HCT116 (cell line): ENCODE results near the gene DCUN1D2. TPM values are rescaled to one million over a fixed set of nuclear protein-coding genes. Genes with fewer than 3 reads are reported as not detected.

Experiments
- ATAC-seq: fragments of 200-7000 bp; cut with Tn5 transposase; 2 replicates; pipeline ENCODE4 v1.9.1; 2020; ENCODE audit warnings: mild to moderate bottlenecking, moderate library complexity
- BruUV-seq: library from RNA; stranded (reverse); fragments of 400-500 nt; replicated peaks from 2 replicates; lab custom pipeline; 2021; lab: Mats Ljungman, UMichigan
- CTCF ChIA-PET: fragments of 300-600 bp; sonication (Branson Sonifier 250); formaldehyde crosslinking; loops from one replicate; lab custom pipeline; 2021; ENCODE audit warnings: antibody characterized with exemption; lab: Charles Lee
- POLR2A ChIA-PET: fragments of 300-600, 350-600 bp; sonication (Branson Sonifier 250); formaldehyde crosslinking; loops from one replicate; lab custom pipeline; 2021; ENCODE audit warnings: antibody characterized with exemption; lab: Charles Lee
- RAD21 ChIA-PET, 2 experiments: fragments of 300-600 bp; sonication (Branson Sonifier 250); formaldehyde crosslinking; loops; one replicate each; lab custom pipeline; 2023; ENCODE audit warnings: low total read pairs in 2 of 2; ENCODE audit not compliant: uncharacterized antibody in 2 of 2, unreplicated experiment in 2 of 2, low non-redundant PET in 1 of 2; lab: Charles Lee
- DNase-seq: peaks from one replicate; pipeline ENCODE4 v3.0.0-alpha.2; 2010; ENCODE audit warnings: low read depth, low spot score
- H2AFZ ChIP-seq: fragments of 200-600 bp; shearing (Covaris generic), sonication (generic); 2 replicates; pipeline ENCODE4 v1.6.1; 2017; ENCODE audit warnings: low read depth, mixed run types, mixed read lengths, antibody characterized with exemption, low read length; ENCODE audit not compliant: poor library complexity, severe bottlenecking
- H3K27ac ChIP-seq: 2 replicates; pipeline ENCODE4 v1.5.1; 2012; ENCODE audit warnings: low read depth, low read length
- H3K27me3 ChIP-seq: fragments of 200-600 bp; sonication (generic); 2 replicates; pipeline ENCODE4 v1.6.1; 2016; ENCODE audit warnings: mixed run types, low read length, mixed read lengths; ENCODE audit not compliant: insufficient read depth
- H3K36me3 ChIP-seq, 2 experiments: fragments of 200-500 bp in 1 of 2; fragments of 200-600 bp in 1 of 2; sonication (Bioruptor generic) in 1 of 2; sonication (generic) in 1 of 2; 2 replicates each; pipeline versions ENCODE4 v1.5.1 to v1.6.1; 2014 to 2016; ENCODE audit warnings: low read length in 2 of 2, inconsistent platforms in 1 of 2, mixed read lengths in 1 of 2, mixed run types in 1 of 2; ENCODE audit not compliant: insufficient read depth in 2 of 2, control insufficient read depth in 1 of 2
- H3K4me1 ChIP-seq, 2 experiments: fragments of 200-600 bp in 1 of 2; sonication (generic) in 1 of 2; 2 replicates each; pipeline versions ENCODE4 v1.5.1 to v1.6.1; 2012 to 2017; ENCODE audit warnings: low read length in 2 of 2, inconsistent platforms in 1 of 2, mild to moderate bottlenecking in 1 of 2, mixed read lengths in 1 of 2, mixed run types in 1 of 2, moderate library complexity in 1 of 2; ENCODE audit not compliant: insufficient read depth in 2 of 2, control insufficient read depth in 1 of 2
- H3K4me2 ChIP-seq: fragments of 200-600 bp; sonication (generic); 2 replicates; pipeline ENCODE4 v1.6.1; 2017; ENCODE audit warnings: mixed run types, low read length, mixed read lengths
- H3K4me3 ChIP-seq, 2 experiments: fragments of 200-600 bp in 1 of 2; sonication (generic) in 1 of 2; replicated peaks in 1 of 2; 2 replicates each; pipeline ENCODE4 v1.5.1; 2011 to 2016; ENCODE audit warnings: low read length in 2 of 2, control low read depth in 1 of 2, low read depth in 1 of 2, mild to moderate bottlenecking in 1 of 2, mixed read lengths in 1 of 2, mixed run types in 1 of 2
- H3K79me2 ChIP-seq: fragments of 200-600 bp; sonication (generic); 2 replicates; pipeline ENCODE4 v1.6.1; 2017; ENCODE audit warnings: mild to moderate bottlenecking, mixed run types, low read length, moderate library complexity, mixed read lengths; ENCODE audit not compliant: insufficient read depth
- H3K9ac ChIP-seq: fragments of 200-600 bp; sonication (generic); 2 replicates; pipeline ENCODE4 v1.6.1; 2016; ENCODE audit warnings: low read length, mixed read lengths
- H3K9me2 ChIP-seq: fragments of 200-600 bp; sonication (generic), shearing (Covaris generic); 2 replicates; pipeline ENCODE4 v1.6.1; 2017; ENCODE audit warnings: mixed run types, mild to moderate bottlenecking, moderate library complexity; ENCODE audit not compliant: insufficient read depth
- H3K9me3 ChIP-seq, 2 experiments: fragments of 200-500 bp in 1 of 2; fragments of 200-600 bp in 1 of 2; sonication (Bioruptor generic) in 1 of 2; sonication (generic) in 1 of 2; 2 replicates each; pipeline ENCODE4 v1.6.1; 2014 to 2017; ENCODE audit warnings: low read length in 2 of 2, mixed read lengths in 2 of 2, inconsistent platforms in 1 of 2, low read depth in 1 of 2, mild to moderate bottlenecking in 1 of 2, mixed run types in 1 of 2, moderate library complexity in 1 of 2; ENCODE audit not compliant: control insufficient read depth in 1 of 2, insufficient read depth in 1 of 2
- H4K20me1 ChIP-seq: fragments of 200-600 bp; sonication (generic), shearing (Covaris generic); 2 replicates; pipeline ENCODE4 v1.6.1; 2017; ENCODE audit warnings: mixed run types, mild to moderate bottlenecking, moderate library complexity; ENCODE audit not compliant: insufficient read depth
- CEBPB ChIP-seq: IDR thresholded peaks from 2 replicates; pipeline ENCODE4 v1.6.1; 2012; ENCODE audit warnings: low read depth
- CTCF ChIP-seq, 3 experiments: fragments of 200-600 bp in 1 of 3; sonication (generic) in 1 of 3; IDR thresholded peaks in 2 of 3; conservative IDR thresholded peaks in 1 of 3; 2 replicates each; pipeline ENCODE4 v1.5.1; 2012 to 2017; ENCODE audit warnings: low read depth in 2 of 3, low read length in 2 of 3, antibody characterized with exemption in 1 of 3, borderline replicate concordance in 1 of 3, control low read depth in 1 of 3, mild to moderate bottlenecking in 1 of 3, mixed read lengths in 1 of 3, mixed run types in 1 of 3, moderate library complexity in 1 of 3; ENCODE audit not compliant: insufficient read depth in 1 of 3
- EGR1 ChIP-seq: IDR thresholded peaks from 2 replicates; pipeline ENCODE4 v1.6.1; 2012; ENCODE audit warnings: low read depth
- ELF1 ChIP-seq: IDR thresholded peaks from 2 replicates; pipeline ENCODE4 v1.6.1; 2012; ENCODE audit warnings: low read depth, borderline replicate concordance
- EZH2 ChIP-seq: fragments of 200-600 bp; sonication (generic); IDR thresholded peaks from 2 replicates; pipeline ENCODE4 v1.6.1; 2017; ENCODE audit warnings: antibody characterized with exemption, mixed run types
- EZH2phosphoT487 ChIP-seq: fragments of 200-600 bp; IDR thresholded peaks from 2 replicates; pipeline ENCODE4 v1.6.1; 2018; ENCODE audit warnings: antibody characterized with exemption, borderline replicate concordance
- FOSL1 ChIP-seq: IDR thresholded peaks from 2 replicates; pipeline ENCODE4 v1.6.1; 2012; ENCODE audit warnings: low read depth
- JUND ChIP-seq: IDR thresholded peaks from 2 replicates; pipeline ENCODE4 v1.6.1; 2012
- MAX ChIP-seq: IDR thresholded peaks from 2 replicates; pipeline ENCODE4 v1.6.1; 2012
- POLR2A ChIP-seq: IDR thresholded peaks from 2 replicates; pipeline ENCODE4 v1.7.0; 2011; ENCODE audit warnings: borderline replicate concordance; ENCODE audit not compliant: insufficient read depth, insufficient read length; ENCODE audit errors: extremely low read depth
- POLR2AphosphoS5 ChIP-seq: IDR thresholded peaks from 2 replicates; pipeline ENCODE4 v1.6.1; 2011; ENCODE audit warnings: mild to moderate bottlenecking, low read depth, low read length, moderate library complexity
- RAD21 ChIP-seq: IDR thresholded peaks from 2 replicates; pipeline ENCODE4 v1.6.1; 2012; ENCODE audit warnings: low read depth, mild to moderate bottlenecking
- REST ChIP-seq: IDR thresholded peaks from 2 replicates; pipeline ENCODE4 v1.6.1; 2012; ENCODE audit warnings: low read depth
- SRF ChIP-seq: IDR thresholded peaks from 2 replicates; pipeline ENCODE4 v1.6.1; 2012; ENCODE audit warnings: low read depth
- TCF7L2 ChIP-seq: IDR thresholded peaks from 2 replicates; pipeline ENCODE4 v1.7.0; 2011; ENCODE audit warnings: borderline replicate concordance, inconsistent platforms; ENCODE audit not compliant: insufficient read depth, insufficient read length; ENCODE audit errors: extremely low read depth
- ZBTB33 ChIP-seq: IDR thresholded peaks from 2 replicates; pipeline ENCODE4 v1.6.1; 2011; ENCODE audit warnings: mild to moderate bottlenecking, low read length, moderate library complexity; ENCODE audit not compliant: insufficient replicate concordance; ENCODE audit errors: extremely low read depth
- ZFX ChIP-seq: fragments of 450-650 bp; IDR thresholded peaks from 2 replicates; pipeline ENCODE4 v1.6.1; 2017
- ZNF274 ChIP-seq: fragments of 200-500 bp; sonication (Bioruptor generic); IDR thresholded peaks from 2 replicates; pipeline ENCODE4 v1.6.1; 2014; ENCODE audit warnings: mild to moderate bottlenecking, low read depth, low read length, inconsistent platforms
- intact Hi-C: fragments of 100-400 bp; cut with micrococcal nuclease; formaldehyde crosslinking; loops from 2 replicates; pipeline ENCODE4 v1.10.0; 2022
- total RNA-seq: library from RNA; stranded (reverse); gene quantifications from one replicate; pipeline ENCODE4 v1.2.1, GENCODE V29; 2021; ENCODE audit not compliant: unreplicated experiment

Gene DCUN1D2
- total RNA-seq, 1 experiment from 2014 or later, result 25.4 TPM

- no peak overlapping the region for H3K27ac ChIP-seq
- TF ChIP-seq POLR2AphosphoS5, result no peak
- TF ChIP-seq CEBPB, result no peak
- no peak for TF ChIP-seq MAX
- TF ChIP-seq JUND, result no peak
- TF ChIP-seq ELF1, result no peak
- no peak for TF ChIP-seq RAD21
- no peak for TF ChIP-seq REST
- no peak for TF ChIP-seq ZNF274
- no peak for TF ChIP-seq POLR2A
- TF ChIP-seq FOSL1, result no peak
- TF ChIP-seq EZH2phosphoT487, result no peak
- TF ChIP-seq CTCF (IDR thresholded peaks at IDR 0.05 in 2 of 3, conservative IDR thresholded peaks at IDR 0.05 in 1 of 3; ENCODE audit: borderline replicate concordance in 1 of 3, insufficient read depth in 1 of 3, low read depth in 2 of 3, low read length in 2 of 3), result no peak
- TF ChIP-seq ZBTB33, result no peak
- no peak for TF ChIP-seq SRF
- no peak for TF ChIP-seq ZFX
- TF ChIP-seq EGR1, result no peak
- TF ChIP-seq EZH2, result no peak
- no peak for TF ChIP-seq TCF7L2
- H3K9ac ChIP-seq, result no peak overlapping the region
- H3K9me3 ChIP-seq, result no peaks in the 10 kb centered on the region
- intact Hi-C loops, result no loop called here
- no peak overlapping the region for H2AFZ ChIP-seq
- DNase-seq (no peak), ATAC-seq (no peak)
- CTCF ChIA-PET, result no interaction called here
- peaks cover 2 to 4% of the 10 kb centered on the region in 2 experiments; a peak in 2 of 4 replicates for H3K36me3 ChIP-seq
- H3K4me3 ChIP-seq, result no peak overlapping the region
- no peaks in the 10 kb centered on the region for H3K27me3 ChIP-seq
- peaks cover 97% of the 10 kb centered on the region for H3K79me2 ChIP-seq
- peaks cover 21% of the 10 kb centered on the region; the same call in 1 of the 2 replicates for H4K20me1 ChIP-seq
- H3K4me1 ChIP-seq, result peaks cover 5 to 14% of the 10 kb centered on the region in 2 experiments
- BruUV-seq, result no TSS peak
- POLR2A ChIA-PET, result no interaction called here
- H3K9me2 ChIP-seq, result no peaks in the 10 kb centered on the region
- RAD21 ChIA-PET, result no interaction called here
- H3K4me2 ChIP-seq, result no peak overlapping the region
Measured at GRCh38 chr13:113485545-113485944, 5.0 kb downstream of the DCUN1D2 start.
